HL-60/S4 (cell line): Measurements from ENCODE around the gene BFSP1.

Source experiments
- in situ Hi-C: fragments of 300-500 bp; cut with MboI; formaldehyde crosslinking; loops from 2 replicates; pipeline ENCODE4 v1.14.3; 2022; ENCODE audit warnings: low sequenced_read_pairs

Gene BFSP1

DNA sequence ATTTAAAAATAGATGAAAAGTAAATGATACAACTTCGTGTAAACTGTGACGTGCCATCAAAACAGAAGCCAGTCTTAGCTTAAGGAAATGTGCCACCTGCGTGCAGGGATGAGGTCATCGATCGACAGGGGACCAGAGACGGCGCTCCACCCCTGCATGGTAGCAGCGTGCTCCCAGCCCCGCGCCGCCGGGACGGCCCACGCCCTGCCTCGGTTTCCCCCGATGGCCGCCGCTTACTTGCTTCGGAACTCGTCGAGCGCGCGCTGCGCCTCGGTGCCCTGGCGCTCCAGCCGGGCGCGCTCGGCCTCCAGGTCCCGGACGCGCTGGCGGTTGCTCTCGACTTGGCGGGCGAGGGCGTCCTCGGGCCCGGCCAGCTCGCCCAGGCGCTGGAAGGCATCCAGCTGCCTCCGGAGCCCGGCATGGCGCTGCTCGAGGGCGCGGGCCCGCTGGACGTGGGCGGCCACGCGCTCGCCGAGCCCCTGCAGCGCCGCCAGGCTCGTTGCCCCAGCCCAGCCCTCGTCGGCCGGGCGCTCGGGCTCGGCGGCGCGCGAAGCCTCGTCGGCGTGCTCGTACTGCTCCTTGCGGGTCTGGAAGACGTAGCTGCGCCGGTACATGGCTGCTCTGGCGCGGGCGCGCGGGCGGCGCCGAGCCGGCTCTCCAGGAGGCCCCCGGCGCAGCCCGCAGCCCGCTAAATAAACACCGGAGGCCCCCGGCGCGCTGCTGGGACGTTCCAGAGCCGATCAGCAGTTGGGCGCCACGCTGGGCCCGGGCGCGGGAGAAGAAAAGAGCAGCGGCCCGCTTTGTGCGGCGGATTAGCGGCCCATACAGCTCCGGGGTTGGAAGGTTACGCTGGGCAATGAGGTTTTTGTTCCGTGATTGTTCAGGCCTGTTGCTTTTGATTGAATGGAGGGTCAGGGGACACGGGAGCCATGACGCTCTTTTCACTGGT, at the start of gene BFSP1:
Gene BFSP1 (minus strand): TSS at position 664 of the 949 bp plus-strand sequence. CDS start 50 bp downstream, at position 614.
- in situ Hi-C loops: no loop called here

DNA sequence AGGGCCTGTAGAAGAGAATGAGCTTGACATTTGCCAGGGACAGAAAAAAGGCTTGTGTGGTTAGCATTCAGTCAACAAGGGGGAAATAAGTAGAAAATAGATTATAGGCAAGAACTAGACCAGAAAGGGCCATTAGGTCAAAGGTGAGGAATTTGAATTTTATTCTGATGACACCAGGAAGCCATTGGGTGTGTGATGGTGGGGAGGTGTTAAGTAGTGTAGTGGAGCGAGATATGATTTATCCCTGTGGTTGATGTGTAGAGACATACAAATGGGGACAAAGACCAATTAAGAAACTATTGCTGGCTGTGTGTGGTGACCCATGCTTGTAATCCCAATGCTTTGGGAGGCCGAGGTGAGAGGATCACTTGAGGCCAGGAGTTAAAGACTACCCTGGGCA, 49.7 kb upstream of the BFSP1 start:
- in situ Hi-C loops: no loop called here

DNA sequence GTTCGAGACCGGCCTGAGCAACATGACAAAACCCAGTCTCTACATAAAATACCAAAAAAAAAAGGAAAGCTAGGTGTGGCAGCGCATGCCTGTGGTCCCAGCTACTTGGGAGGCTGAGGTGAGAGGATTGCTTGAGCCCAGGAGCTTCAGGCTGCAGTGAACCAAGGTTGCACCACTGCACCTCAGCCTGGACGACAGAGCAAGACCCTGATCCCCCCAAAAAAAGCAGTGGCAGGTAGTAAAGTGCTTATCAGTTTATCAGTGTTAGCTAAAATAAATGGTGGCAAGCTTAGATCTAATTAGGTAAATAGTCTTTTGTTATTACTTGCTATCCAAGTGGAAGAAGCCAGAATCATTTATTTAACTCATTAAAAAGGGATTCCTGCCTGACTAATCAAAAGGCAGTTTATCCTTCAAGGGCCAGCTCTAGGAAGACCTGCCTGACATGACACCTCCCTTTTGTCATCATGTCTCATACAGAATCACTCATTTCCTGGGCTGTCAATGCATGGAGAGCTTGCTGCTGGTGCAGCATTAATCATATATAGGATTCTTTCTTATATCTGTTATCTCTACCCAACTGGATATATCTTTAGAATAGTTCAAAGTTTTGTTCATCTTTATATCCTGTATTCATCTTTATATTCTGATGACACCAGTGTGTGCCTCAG, 48.3 kb upstream of the BFSP1 start:
- in situ Hi-C loops: no loop called here

DNA sequence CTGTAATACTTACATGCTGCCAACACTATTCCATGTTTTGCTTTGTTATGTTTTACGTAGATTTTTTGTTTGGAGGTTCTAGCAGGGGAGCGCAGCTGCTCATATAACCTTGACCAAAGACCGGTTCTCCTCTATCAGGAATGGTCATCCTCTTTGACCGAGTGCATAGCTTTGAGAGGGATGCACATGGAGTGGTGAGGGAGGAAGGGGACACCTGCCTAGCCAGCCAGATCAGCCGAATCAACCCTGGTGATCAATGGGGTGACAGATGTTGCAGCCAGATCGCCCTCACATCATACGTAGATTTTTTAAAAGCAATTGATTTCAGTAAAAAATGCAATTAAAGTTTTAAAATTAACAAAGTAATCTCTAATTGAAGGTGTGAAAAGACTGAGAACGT, 45.0 kb upstream of the BFSP1 start:
- in situ Hi-C loops: no loop called here

DNA sequence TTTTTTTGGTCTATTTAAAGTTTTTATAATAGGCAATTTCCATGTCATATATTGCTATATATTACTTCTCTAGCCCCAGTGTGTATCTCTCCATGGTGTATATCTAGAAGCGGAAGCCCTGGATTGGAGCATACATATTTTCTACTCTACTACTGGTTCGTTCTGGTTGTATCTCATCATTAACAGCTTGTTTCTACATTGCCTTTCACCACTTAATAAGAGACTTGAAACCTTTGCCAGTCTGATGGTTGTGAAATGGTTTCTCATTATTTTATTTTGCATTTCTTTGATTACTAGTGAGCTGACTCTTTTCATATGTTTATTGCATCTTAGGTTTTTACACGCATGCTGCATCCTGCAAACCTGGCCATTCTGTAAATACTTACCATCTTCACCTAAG, 42.3 kb upstream of the BFSP1 start:
- in situ Hi-C loops: no loop called here

DNA sequence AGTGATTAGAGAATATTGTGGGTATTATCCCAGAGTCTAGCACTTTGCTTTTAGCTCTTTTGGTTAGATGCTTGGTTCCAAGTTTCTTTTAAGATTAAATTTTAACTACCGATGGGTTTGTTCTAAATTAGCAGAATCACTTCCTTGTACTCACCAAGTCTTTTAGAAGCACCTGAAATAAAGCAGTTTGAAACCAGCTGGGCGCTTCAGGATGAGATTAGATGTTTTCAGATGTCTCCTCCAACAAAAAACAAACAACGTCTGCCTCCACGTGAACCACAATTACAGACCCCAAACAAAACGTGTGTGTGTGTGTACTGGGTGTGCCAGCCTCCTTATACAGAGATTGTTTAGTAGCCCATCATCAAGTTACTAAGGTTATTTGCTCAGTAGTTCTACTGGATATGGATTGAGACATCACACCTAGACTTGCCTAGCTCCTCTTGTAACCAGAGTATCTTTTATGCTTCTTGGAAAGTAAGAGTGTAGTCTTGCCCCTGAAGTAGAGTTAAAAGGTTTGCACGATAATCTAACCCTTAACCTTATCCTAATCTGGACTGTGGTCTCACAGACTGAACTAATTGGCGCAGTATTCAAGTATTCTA, 41.0 kb upstream of the BFSP1 start:
- in situ Hi-C loops: no loop called here

DNA sequence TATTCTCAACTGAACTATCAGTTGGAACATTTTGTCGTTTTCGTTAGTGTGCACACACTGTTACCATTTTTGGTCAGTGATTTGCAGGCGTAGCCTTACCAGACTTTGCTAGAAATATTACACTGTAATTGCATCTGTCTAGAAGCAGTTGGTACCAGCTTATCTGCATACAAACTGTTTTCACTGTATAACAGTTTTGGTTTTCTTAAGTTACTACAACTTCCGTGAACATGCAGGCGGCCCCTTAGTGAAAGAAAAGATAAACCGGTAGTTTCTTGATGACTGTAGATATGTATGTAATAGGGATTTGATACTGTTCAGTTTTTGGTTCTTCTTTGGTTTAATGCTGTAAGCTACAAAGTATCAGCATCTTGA, 40.0 kb upstream of the BFSP1 start:
- in situ Hi-C loops: no loop called here

DNA sequence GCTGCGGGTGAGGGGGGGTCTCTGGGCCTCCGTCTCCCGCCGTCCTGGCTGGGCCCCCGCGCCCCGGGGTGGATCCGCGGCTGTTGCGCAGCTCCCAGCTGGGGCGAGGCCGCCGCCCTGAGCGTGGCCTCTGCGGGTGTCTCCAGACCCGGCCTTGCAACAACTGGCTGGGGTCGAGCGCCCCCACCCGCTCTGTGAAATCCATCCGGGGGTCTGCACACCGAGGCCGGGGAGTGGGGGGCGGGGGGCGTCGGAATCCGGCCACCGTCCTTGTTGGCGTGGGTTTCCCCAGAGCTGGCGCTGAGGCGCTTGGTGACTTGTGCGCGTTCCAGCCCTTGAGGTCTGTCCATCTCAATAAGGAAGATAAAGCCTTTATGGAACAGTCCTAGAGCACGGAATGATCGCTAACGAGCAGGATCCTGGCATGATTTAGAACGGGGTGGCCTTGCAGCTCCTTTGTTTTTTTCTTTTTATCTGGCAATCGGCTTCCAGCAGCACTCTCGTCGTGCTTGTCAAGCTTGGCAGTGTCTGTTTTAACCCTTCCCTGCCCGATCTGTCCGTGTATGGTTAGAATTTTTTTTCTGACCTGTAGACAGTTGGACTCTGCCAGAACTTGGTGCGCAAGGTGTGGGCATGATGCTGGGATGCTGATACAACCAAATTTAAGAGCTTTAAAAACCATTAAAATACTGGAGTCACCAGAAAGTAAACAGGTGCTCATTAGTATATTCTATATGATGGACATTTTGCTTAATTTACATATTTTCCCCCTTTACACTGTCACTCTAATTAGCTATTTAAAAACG, 39.4 kb upstream of the BFSP1 start:
- in situ Hi-C loops: no loop called here

DNA sequence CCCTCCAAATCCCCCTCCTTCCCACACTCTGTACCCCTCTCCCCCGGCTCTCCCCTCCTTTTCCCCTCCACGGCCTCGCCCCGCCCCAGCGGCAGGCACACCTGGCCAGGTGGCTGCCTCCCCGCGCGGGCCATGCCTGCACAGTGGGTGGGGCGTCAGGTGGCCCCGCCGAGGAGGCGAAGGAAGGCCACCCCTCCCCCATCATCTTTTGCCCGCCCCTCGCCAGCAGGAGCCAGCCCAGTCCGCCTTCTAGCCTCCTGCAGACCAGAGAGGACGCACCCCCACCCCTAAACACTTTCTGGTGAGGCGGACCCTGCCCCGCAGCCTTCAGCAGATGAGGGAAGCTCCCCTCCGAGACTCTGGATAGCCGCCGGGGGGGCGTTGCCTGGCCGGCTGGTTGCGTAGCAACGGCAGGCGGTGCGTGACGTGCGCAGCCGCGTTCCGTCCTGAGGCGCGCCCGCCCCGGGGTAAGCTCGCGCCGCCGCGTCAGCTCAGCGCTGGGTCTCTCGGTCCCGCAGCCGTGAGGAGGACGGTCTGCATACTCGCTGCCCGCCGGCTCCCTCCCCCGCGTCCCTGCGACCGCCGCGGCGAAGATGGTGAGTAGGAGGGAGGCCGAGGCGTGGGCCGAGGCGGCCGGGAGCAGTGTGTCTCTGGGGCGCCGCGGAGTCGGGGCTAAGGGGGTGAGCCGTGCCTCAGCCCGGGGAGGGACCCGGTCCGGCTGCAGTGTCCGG, 38.6 kb upstream of the BFSP1 start, which contains the start of gene DSTN:
Gene DSTN (plus strand): TSS at position 460 of the 731 bp plus-strand sequence. CDS start 134 bp downstream, at position 594.
- in situ Hi-C loops: no loop called here

DNA sequence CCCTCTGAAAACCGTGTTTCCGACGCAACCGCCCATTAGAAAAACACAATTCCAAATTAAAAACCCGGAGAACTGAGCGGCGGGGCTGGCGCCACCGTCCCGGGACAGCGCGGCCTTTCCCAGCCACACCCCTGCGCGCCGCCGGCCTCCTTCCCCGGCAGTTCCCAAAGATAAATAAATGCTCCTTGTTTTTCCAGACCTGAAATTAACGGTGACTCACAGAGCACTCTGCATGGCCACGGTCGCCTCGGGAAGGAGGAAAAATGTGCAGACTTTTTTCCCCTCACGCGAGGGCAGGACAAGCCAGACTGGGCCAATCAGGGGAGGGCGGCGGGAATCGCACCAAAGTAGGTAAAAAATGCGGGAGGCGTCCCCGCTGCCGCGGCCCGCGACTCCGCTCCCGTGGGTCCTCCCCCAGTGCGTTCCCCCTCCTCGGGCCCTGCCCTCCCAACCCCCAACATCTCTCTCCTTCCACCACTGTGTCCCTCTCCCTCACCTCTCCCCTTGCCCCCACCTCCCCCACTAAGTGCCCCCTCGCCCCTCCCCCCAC, 37.9 kb upstream of the BFSP1 start:
- in situ Hi-C loops: no loop called here

DNA sequence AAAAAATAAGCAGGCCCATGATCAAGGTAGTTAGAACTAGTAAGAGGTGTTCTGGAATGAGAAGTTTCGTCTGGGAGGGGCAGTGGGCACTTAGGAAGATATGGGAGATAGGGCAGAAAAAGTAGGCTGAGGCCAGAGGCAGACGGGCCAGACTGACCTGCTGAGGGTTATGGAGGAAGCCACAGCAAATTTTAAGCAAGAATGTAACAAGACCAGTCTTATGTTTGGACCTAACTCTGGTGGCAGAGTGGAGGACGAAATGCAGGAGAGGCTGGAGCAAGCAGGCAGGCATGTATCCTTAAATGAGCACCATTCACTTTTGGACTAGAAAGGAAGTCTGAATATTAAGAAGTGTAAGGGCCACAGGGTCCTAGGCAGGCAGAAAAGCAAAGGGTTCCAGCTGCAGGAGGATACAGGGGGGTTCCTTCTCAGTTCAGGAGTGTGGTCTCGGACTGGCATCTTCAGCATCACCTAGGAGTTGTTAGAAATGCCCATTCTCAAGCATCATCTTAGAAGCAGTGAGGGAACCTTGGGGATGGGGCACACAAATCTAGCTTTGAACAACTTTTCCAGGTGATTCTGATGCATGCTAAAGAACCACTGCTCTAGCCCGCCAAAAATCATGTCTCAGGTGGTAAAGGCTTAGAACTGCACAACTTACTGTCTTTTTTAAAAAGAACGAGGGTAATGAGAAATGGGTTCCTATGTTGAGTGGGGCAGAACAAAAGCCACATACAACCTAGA, 37.0 kb upstream of the BFSP1 start:
- in situ Hi-C loops: no loop called here

DNA sequence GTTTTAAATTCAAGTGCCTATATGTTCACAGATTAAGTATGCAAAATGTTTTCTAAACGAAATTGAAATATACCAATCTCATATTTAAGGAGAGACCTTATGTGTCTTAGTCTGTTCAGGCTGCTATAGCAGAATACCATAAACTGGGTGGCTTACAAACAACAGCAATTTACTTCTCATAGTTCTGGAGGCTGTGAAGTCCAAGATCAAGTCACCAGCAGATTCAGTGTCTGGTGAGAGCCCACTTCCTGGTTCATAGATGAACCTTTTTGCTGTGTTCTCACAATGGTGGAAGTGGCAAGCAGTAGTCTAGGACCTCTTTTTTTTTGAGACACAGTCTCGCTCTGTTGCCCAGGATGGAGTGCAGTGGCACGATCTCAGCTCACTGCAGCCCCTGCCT, 35.2 kb upstream of the BFSP1 start:
- in situ Hi-C loops: no loop called here

DNA sequence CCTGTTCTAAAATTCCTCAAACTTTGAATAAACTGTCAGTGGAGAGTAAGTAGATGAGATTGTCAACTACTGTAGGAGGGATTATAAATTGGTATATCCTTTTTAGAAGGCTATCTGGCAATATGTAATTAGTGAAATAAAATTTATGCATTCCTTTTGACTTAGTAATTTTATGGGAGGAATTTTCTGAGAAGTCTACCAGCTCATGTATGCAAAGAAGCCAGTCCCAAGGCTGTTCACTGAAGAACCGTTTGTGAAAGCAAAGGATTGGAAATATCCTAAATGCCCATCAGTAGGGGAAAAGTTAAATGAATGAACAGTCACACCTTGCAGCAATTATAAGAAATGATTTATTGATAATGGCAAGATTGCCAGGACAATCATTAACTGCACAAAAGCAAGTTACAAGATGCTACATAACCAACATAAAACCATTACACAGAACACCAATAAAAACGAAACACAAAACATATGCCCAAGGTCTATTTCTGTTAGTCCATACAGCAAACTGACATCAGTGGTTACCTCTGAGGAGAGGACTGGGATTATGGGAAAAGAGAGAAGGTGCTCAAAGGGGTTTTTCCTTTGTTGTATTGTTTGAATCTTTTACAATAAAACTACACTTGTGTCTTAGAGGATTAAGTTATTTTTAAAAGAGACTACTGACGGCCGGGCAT, 34.1 kb upstream of the BFSP1 start:
- in situ Hi-C loops: no loop called here

DNA sequence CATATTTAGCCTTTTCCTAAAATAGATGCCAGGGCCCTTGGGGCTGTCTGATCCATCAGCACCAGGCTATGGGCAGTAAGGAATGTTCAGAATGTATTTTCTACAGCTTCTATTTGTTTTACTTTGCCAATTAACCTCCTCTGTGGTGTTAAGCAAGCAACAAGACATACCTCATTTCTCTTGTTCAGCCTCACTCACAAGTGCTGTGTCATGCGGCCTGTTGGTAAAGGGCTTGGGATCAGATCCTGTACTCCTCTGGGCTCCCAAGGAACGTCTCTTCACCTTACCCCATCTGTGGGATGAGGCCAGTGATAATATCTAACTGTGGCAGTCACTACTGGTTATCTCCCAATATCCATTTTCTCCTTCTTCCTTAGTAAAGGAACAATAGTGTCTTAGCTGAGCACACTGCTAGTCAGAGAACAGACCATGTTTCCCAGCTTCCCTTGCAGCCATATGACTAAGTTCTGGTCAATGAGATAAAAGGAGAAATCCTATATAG, 31.7 kb upstream of the BFSP1 start:
- in situ Hi-C loops: no loop called here

DNA sequence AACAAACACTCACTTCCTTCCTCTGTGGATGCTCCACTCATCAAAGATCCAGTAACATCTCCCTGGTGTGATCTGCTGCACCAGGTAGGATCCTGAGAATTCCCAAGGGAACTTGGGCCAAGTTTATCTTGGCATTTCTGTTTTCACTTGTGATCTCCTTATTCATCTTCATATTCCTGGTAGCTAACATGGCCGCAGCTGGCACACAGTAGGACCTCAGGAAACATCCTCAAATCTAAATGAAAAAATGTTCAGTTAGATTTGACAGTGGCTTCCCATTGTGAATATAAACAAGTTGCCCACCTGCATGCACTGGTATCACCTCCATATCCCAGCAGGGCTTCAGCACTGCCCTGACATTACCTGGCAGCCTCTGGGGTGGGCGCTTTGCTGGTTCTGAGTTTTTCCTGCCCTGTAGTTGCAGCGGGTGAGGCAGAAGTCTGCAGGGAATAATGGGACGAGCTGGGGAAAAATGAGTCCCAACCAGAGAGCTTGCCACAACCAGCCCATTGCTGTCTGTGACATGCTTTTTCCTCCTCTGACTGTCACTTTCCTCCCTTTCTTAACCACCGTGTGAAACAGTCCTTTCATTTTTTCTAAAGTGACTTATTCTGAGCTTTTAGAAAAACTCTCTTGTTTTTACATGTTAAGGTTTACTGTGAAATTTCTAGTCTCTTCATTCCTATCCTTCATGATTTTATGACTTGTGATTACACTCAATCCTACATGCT, 29.3 kb upstream of the BFSP1 start:
- in situ Hi-C loops: no loop called here

DNA sequence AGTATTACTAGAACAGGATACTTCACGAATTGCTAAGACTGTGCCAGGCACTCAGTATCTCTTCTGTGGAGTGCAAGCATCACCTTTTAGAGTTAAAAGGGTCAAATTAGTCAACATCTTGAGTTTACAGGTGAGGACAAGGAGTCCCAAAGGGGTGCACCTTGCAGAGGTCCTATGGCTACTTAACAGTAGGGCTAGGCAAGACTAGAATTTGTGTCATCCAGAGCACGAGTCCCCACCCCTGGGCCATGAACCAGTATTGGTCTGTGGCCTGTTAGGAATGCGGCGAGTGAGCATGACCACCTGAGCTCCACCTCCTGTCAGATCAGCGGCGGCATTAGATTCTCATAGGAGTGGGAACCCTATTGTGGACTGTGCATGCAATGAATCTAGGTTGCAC, 28.2 kb upstream of the BFSP1 start:
- in situ Hi-C loops: no loop called here

DNA sequence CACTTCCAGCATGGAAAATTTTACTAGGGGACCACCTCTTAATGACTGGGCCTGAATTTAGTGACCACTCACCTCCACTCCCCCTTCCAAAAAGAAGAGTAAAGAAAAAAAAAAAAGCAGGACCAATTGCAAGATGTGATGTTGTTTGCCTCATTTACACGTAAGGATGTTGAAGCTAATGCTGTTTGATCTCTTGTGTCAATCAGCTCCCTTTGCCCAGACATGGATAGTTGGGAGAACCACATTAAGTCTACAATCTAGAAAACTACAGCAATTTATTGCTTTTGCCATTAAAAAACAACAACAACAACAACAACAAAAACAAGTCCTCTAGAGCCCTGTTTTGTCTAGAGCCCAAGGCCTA, 27.7 kb upstream of the BFSP1 start:
- in situ Hi-C loops: no loop called here
